ENCODE data around the gene RAX. TPM values are rescaled to one million over a fixed set of nuclear protein-coding genes. Genes with fewer than 3 reads are reported as not detected.

Gene RAX
- total and polyA plus RNA-seq, 2 of the 4 experiments (the other 2 are of a cell fraction): not detected

- no peak overlapping the region for H2BK5ac ChIP-seq (ENCODE audit: low read depth, low read length, poor library complexity, severe bottlenecking)
- H2BK120ac ChIP-seq (ENCODE audit: low read depth, low read length): no peak overlapping the region
- H3K9me1 ChIP-seq (ENCODE audit: insufficient read depth, low read length): no peaks in the 10 kb centered on the region
- H2AFZ ChIP-seq (replicated peaks; ENCODE audit: low read length, poor library complexity): no peak overlapping the region
- no peak overlapping the region for H3K9ac ChIP-seq (ENCODE audit: low read depth, low read length)
- no peaks in the 10 kb centered on the region for H3K9me3 ChIP-seq (ENCODE audit: control insufficient read depth, insufficient read depth, low read length)
- BruUV-seq (replicated peaks): no TSS peak
- H3K23ac ChIP-seq (ENCODE audit: low read depth, low read length): no peak overlapping the region
- H4K8ac ChIP-seq (ENCODE audit: low read depth in 2 of 2, low read length in 2 of 2): no peak overlapping the region
- H3K14ac ChIP-seq (replicated peaks; ENCODE audit: low read depth, low read length): no peak overlapping the region
- dilution Hi-C loops (cut with HindIII; ENCODE audit: low sequenced_read_pairs, unreplicated experiment): no loop called here
- no peak overlapping the region for H2AK9ac ChIP-seq (replicated peaks; ENCODE audit: low read depth, low read length, poor library complexity)
- H3K56ac ChIP-seq (ENCODE audit: extremely low read depth, insufficient read depth, low read length): no peak overlapping the region
- no peak overlapping the region for H3K27ac ChIP-seq (ENCODE audit: insufficient read depth, low read length)
- no peak overlapping the region for H2AK5ac ChIP-seq (ENCODE audit: low read depth, low read length)
- no peak overlapping the region for H4K5ac ChIP-seq (ENCODE audit: low read depth, low read length)
- POLR2A ChIA-PET (ENCODE audit: unreplicated experiment): no interaction called here
- no peak for TF ChIP-seq CTCF (conservative IDR thresholded peaks at IDR 0.05; ENCODE audit: low read depth, low read length)
- TF ChIP-seq BHLHE40 (IDR thresholded peaks at IDR 0.05; ENCODE audit: low read depth, low read length): no peak
- no peak for TF ChIP-seq MXI1 (IDR thresholded peaks at IDR 0.05; ENCODE audit: borderline replicate concordance, low read depth, low read length)
- no peak for TF ChIP-seq RCOR1 (IDR thresholded peaks at IDR 0.05; ENCODE audit: insufficient replicate concordance, low read length)
- TF ChIP-seq ELK1 (IDR thresholded peaks at IDR 0.05; ENCODE audit: borderline replicate concordance, low read depth, low read length): no peak
- TF ChIP-seq POLR2A (IDR thresholded peaks at IDR 0.05; ENCODE audit: low read depth, low read length): no peak
- TF ChIP-seq, protein P1, sequence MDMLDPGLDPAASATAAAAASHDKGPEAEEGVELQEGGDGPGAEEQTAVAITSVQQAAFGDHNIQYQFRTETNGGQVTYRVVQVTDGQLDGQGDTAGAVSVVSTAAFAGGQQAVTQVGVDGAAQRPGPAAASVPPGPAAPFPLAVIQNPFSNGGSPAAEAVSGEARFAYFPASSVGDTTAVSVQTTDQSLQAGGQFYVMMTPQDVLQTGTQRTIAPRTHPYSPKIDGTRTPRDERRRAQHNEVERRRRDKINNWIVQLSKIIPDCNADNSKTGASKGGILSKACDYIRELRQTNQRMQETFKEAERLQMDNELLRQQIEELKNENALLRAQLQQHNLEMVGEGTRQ (IDR thresholded peaks at IDR 0.05; ENCODE audit: low read depth, low read length): no peak
- TF ChIP-seq MAZ (IDR thresholded peaks at IDR 0.05; ENCODE audit: borderline replicate concordance, low read depth, low read length): no peak
- TF ChIP-seq RFX5 (IDR thresholded peaks at IDR 0.05; ENCODE audit: low read depth, low read length): no peak
- no peak for TF ChIP-seq FOS (IDR thresholded peaks at IDR 0.05; ENCODE audit: low read depth, low read length)
- no peak for TF ChIP-seq CHD1 (IDR thresholded peaks at IDR 0.05; ENCODE audit: low read depth, low read length)
- TF ChIP-seq RAD21 (IDR thresholded peaks at IDR 0.05; ENCODE audit: low read length): no peak
- in situ Hi-C loops (cut with MboI; ENCODE audit: low sequenced_read_pairs): no loop called here
- H3K4me1 ChIP-seq (ENCODE audit: control insufficient read depth, insufficient read depth, low read length): no peaks in the 10 kb centered on the region
- H3K18ac ChIP-seq (ENCODE audit: low read depth, low read length): no peak overlapping the region
- WGBS, 2 experiments (ENCODE audit: extremely low coverage in 2 of 2, insufficient read length in 1 of 2): 46% methylated on average over 3 of the region's 5 CpGs; no CpG with 5 or more reads in 1 of the 2 experiments
- ATAC-seq (ENCODE audit: low read depth) (no peak), DNase-seq (no peak)
- intact Hi-C loops (cut with micrococcal nuclease): no loop called here
- H3K4me3 ChIP-seq (ENCODE audit: insufficient read depth, low read depth, low read length): no peak overlapping the region
- CTCF ChIA-PET: no interaction called here
- no peak overlapping the region for H2BK20ac ChIP-seq (ENCODE audit: low read depth, low read length)
- no peak overlapping the region for H3K4me2 ChIP-seq (ENCODE audit: low read depth, low read length)
- H3K79me1 ChIP-seq (ENCODE audit: low read depth in 1 of 2, low read length in 2 of 2): no peaks in the 10 kb centered on the region
- H2BK15ac ChIP-seq (ENCODE audit: low read depth, low read length): no peak overlapping the region
- H3K4ac ChIP-seq (ENCODE audit: low read depth, low read length): no peak overlapping the region
- H4K20me1 ChIP-seq (ENCODE audit: insufficient read depth, low read length): no peaks in the 10 kb centered on the region
- peaks cover 39% of the 10 kb centered on the region for H3K27me3 ChIP-seq (ENCODE audit: control insufficient read depth, insufficient read depth, low read length)
- no peaks in the 10 kb centered on the region for H3K36me3 ChIP-seq (ENCODE audit: control insufficient read depth, insufficient read depth, low read length)
- H4K91ac ChIP-seq (ENCODE audit: insufficient read depth, low read depth, low read length): no peak overlapping the region
These were observed 42.1 kb downstream of the RAX start for GRCh38 chr18:59231114-59231513.

Measured in IMR-90 (cell line).